ENCODE measurements around the gene SLC26A9.

GRCh38 chr1:205969229-205969628 is 26.0 kb upstream of the SLC26A9 start:
- TF ChIP-seq CTCF (IDR thresholded peaks at IDR 0.05) (no peak), POLR2A (IDR thresholded peaks at IDR 0.05) (no peak)
